Measurements from ENCODE around the gene IRX2.

Gene IRX2

DNA sequence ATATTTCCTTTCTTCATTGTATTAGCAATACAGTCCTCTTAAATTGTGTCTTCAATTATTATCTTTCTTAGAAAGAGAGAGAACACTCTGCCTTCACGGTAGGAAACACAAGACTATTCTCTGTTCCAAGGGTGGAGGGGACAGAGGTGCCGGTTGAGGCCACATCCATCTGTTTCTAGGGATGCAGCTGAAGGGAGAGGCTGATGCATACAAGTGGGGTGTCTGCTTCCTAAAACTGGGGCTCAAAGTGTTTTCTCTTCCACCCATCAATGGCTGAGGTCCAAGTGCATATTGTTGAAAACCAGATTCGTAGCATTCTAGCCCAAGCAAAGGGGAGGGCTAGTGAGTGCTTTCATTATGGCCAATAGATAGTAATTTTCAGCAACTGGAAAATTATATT lies 9.5 kb downstream of the IRX2 start:
- no peak for DNase-seq (ENCODE audit: low read depth, low spot score)

DNA sequence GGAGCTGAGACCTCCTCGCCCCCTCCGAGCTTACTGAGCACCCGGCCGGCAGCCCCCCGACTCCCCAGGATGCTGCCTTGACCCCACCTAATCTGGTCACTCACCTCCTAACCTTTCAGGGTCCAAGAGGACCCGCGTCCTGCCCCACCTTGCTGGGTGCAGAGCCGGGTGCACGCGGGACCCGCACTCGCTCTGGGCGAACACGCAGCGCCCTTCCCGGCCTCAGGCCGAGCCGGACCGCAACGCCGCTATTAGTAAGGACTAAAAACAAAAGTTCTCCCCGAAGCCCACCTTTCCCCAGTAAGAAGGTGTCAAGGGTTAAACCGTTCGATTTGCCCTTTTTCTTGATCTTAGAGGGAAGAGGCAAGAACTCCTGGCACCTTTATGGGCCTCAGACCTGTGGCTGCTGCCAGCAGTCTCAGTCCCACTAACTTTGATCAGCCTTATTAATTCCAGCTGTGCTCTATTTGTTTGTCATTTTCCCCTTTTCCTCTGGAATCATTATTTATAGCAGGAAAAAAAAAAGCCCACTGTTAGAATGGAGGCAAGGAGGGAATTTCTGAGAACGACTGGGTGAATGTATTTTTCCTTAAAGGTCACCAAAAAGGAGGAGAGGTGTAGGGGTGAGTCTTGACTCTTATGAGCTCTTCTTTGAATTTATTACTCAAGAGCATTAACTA lies 10.5 kb downstream of the IRX2 start:
- no peak for DNase-seq (ENCODE audit: low read depth, low spot score)

DNA sequence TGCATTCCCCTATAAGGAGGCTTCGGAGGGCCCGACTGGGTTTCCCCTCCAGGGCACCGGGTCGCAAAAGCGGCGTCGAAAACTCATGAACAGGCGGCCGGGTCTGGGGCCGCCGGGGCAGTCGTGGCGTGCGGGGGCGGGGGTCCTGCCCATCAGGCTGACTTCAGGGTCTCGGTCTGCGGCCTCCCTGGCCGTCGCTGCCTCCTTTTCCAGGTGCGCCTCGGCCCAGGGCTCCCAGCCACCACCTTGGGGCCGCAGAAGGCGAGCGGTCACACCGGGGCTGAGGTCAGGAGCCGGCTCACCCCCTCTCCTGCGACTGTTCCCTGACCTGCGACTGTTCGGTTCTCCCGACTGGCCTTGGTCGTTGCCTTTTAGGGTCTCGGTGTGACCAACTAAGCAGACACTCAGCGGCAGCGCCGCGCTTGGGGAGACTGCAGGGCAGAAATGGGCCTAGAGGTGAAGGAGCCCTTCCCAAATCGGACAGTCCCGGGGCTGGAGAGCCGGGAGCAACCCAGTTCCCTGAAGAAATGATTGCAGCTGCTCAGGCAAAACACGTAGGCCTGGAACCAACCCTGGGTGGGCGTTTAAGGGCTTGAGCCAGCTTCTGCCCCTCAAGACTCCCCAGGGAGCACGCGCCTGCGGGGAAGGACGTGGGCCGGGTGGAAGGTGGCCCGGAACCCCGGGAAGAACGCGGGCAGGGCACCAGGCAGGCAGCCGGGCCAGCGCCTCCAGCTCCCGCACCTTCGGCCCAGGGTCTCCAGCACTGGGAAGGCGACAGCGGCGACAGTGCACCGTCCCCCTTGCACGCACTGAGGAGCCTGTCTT lies 11.2 kb downstream of the IRX2 start:
- DNase-seq (ENCODE audit: low read depth, low spot score): no peak

DNA sequence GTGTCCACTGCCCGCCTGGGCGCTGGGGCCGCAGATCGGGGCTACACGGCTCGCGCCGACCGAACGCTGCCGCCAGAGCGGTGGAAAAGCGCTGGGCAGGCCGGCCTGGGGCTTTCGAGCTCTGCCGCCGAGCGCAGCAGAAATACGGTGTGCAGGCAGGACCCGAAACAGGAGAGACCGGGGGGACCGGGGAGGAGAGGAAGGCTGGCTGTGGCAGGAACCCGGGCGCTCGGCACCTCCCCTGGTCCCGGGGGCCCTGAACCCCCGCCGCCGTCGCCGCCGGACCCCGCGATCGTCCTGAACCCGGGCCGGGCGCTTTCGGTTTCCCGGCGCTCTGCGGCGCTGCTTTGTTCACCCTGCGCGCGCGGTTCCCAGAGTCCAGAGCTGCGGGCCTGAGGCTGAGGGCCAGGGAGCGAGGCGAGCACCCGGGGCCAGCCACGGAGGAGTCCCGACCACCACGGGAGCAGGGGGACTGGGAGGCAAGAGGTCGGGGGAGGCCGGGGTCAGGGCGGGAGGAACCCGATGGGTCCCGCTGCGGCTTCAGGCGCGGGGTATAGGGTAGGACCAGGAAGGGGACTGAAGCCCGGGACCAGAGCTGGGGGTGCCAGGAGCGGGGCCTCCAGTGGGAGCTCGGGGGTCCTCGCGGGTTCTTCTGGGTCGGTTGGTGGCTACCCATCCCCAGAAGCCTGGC lies 12.0 kb downstream of the IRX2 start:
- DNase-seq (ENCODE audit: low read depth, low spot score): no peak

- no peak for DNase-seq (ENCODE audit: low read depth, low spot score)
Measured at GRCh38 chr5:2738700-2739359, 12.6 kb downstream of the IRX2 start.

DNA sequence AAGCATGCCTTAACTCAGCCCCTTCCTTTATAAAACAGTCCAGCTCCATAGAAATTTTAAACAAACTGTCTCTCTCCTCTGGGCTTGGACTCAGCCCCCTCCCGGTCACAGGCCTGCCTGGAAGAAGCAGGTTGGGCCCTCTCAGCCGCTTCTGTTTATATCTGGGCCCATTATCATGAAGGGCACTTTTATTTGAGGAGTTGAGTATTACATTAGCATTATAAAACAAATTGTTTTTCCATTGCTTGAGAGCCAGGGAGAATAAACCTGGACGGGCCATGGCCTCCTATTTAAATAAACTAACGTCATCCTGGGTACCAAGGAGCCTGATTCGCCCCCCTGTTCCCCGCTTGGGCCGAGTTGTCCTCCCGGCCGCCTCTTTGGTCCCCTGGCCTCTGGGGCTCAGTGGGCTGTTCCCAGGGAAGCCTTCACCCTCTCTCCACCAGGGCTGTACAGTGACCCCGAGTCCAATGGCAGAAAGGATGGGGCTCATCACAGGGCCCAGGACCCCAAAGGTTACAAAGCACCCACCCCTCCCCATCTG lies 13.2 kb downstream of the IRX2 start:
- DNase-seq (ENCODE audit: low read depth, low spot score): no peak

- DNase-seq (ENCODE audit: low read depth, low spot score): no peak
Measured at GRCh38 chr5:2737273-2738155, 14.0 kb downstream of the IRX2 start.

- no peak for DNase-seq (ENCODE audit: low read depth, low spot score)
Measured at GRCh38 chr5:2736872-2737271, 14.6 kb downstream of the IRX2 start.

DNA sequence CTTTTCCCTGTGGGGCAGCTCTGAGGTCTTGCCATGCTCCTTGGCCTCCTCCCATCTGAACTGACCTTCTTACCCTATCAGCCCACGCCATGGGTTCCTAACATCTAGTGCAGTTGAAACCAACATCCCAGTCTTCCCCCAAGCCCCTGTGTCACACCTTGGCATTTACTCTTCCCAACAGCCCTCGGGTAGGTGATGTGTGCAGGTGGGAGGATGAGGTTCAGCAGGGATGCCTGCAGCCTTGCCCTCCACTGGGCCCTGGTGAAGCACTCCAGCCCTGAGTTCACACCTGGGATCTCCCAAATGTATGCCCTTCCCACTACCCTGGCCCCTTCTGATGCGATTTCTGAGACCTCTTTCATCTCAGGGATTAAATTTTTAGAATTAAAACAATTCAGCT lies 15.5 kb downstream of the IRX2 start:
- no peak for DNase-seq (ENCODE audit: low read depth, low spot score)

DNA sequence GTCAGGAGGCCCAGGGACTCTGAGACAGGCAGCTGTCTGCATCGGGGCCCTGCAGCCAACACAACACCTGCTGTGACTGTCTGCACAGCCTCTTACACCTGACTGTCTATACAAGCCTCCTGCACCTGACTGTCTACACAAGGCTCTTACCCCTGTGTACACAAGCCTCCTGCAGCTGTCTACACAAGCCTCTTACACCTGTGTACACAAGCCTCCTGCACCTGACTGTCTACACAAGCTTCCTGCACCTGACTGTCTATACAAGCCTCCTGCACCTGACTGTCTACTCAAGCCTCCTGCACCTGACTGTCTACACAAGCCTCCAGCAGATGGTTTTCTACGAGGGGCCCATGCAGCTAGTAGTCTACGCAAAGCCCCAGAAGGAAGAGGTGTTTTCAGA lies 18.6 kb downstream of the IRX2 start:
- no peak for DNase-seq (ENCODE audit: low read depth, low spot score)

DNA sequence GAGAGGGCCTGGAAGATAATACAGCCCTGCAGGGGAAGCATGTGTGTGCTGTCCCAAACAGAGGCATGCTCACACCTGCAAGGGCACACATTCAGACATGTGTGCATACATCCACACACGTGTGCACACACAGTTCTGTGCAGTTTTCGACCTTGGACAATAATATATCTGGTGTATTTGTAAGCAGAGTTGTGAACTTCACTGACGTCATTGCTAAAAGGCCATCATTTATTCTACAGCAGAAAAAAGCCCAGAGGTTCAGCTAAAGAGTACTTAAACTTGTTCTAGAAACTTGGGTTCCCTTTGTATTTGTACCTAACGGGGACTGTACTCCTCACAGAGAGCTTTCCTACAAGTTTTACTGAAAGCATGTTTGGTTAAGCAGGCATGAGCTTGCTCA lies 19.5 kb downstream of the IRX2 start:
- DNase-seq (ENCODE audit: low read depth, low spot score): no peak

- DNase-seq (ENCODE audit: low read depth, low spot score): no peak
Measured at GRCh38 chr5:2729189-2729588, 22.3 kb downstream of the IRX2 start.

GRCh38 chr5:2727550-2727949 lies 23.9 kb downstream of the IRX2 start:
- DNase-seq (ENCODE audit: low read depth, low spot score): no peak

GRCh38 chr5:2725980-2726765 lies 25.3 kb downstream of the IRX2 start:
- no peak for DNase-seq (ENCODE audit: low read depth, low spot score)

DNA sequence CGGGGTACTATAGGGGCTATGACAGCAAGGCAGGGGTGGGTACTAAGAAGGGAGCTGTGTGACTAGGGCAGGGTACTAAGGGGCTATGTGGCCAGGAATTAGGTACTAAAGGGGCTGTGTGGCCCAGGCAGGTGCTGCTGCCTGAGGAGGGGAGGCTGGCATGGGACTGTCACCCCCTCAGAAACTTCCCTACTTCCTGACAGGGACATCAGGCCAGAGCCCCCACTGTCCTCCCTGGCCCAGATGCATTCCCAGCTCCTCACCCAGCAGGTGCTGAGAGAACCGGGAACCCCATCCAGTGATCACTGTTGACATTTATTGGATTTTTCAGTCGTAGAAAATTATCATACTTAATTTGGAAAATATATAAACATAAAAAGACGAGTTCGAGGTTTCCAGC lies 26.6 kb downstream of the IRX2 start:
- no peak for DNase-seq (ENCODE audit: low read depth, low spot score)

GRCh38 chr5:2724031-2724581 lies 27.4 kb downstream of the IRX2 start:
- DNase-seq (ENCODE audit: low read depth, low spot score): no peak

DNA sequence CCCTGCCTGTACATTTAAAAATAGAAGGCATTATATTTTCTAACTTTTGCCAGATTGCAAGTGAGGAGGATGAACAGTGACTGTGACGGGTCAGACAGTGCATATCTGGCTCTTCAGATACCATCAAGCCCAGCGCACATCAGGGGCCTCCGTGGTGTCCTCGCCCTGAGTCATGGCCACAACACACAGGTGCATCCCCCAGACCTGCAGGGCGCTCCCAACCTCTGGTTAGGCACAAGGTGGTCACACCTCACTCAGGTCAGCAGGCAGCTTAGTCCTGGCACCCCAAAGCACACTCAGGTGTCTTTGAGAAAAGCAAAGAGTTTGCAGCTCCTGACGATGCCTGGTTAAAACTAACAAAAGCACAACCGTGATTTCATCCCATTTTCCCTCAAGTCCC lies 28.6 kb downstream of the IRX2 start:
- no peak for DNase-seq (ENCODE audit: low read depth, low spot score)

GRCh38 chr5:2721385-2722138 lies 29.9 kb downstream of the IRX2 start:
- no peak for DNase-seq (ENCODE audit: low read depth, low spot score)

DNA sequence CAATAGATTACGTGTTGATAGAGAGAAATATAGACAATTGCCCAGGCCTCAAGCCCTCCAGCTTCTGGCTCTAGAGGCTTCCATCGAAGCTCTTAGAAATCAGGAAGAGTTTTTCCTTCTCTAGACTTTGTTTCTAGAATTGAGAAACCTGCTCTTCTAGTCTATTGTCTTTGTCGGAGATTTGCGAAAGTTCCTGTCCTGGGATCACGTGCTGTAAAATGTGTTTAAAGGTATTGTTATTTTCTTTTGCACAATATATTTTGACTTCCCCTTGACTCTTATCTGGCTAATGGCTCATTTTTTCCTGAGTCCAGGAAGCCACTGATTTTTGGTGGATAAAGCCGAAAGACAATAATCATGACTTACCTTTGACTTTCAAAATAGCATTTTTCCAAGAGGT lies 32.1 kb downstream of the IRX2 start:
- no peak for DNase-seq (ENCODE audit: low read depth, low spot score)

Data from iPS DF 19.7 (cell line).